ENCODE data around the gene MACROD2. TPM values are rescaled to one million over a fixed set of nuclear protein-coding genes. Genes with fewer than 3 reads are reported as not detected.

Gene MACROD2
- total RNA-seq, 3 donors from 2014 or later: 3.2 to 7.6 (median 6.4) TPM

GRCh38 chr20:15827628-15828027 lies 1832.3 kb downstream of the MACROD2 start:
- Histone ChIP-seq H3K9me3 (no peaks in the 10 kb centered on the region), H3K4me1 (ENCODE audit: low read depth) (no peaks in the 10 kb centered on the region), H3K36me3 (ENCODE audit: low read depth) (no peaks in the 10 kb centered on the region), H3K4me3 (no peak overlapping the region)
- DNase-seq (no peak), ATAC-seq (no peak)
- TF ChIP-seq, protein P1, sequence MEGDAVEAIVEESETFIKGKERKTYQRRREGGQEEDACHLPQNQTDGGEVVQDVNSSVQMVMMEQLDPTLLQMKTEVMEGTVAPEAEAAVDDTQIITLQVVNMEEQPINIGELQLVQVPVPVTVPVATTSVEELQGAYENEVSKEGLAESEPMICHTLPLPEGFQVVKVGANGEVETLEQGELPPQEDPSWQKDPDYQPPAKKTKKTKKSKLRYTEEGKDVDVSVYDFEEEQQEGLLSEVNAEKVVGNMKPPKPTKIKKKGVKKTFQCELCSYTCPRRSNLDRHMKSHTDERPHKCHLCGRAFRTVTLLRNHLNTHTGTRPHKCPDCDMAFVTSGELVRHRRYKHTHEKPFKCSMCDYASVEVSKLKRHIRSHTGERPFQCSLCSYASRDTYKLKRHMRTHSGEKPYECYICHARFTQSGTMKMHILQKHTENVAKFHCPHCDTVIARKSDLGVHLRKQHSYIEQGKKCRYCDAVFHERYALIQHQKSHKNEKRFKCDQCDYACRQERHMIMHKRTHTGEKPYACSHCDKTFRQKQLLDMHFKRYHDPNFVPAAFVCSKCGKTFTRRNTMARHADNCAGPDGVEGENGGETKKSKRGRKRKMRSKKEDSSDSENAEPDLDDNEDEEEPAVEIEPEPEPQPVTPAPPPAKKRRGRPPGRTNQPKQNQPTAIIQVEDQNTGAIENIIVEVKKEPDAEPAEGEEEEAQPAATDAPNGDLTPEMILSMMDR (IDR thresholded peaks at IDR 0.05): no peak
- intact Hi-C loops (cut with DNase I, micrococcal nuclease): no loop called here

DNA sequence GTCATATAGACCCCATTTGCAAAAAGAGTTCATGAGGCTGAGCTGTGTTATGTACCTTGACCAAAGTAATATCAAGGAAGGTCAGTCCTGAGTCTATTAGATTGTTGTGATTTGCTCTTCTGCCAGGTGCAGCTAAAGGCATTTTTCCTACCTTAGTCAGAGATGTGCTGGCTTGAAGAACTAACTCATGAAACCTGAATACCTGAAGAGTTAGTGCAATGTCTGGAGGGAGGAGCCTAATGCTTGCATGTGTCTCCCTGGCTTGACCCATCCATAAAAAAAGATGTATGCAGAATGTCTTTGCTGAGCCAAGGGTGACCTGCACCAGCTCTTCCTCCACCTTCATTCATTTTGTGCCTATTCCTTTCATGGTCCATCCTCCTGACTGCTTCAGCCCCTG lies 1835.9 kb downstream of the MACROD2 start:
- Histone ChIP-seq H3K4me1 (ENCODE audit: low read depth) (no peaks in the 10 kb centered on the region), H3K4me3 (no peak overlapping the region), H3K9me3 (no peaks in the 10 kb centered on the region), H3K36me3 (ENCODE audit: low read depth) (no peaks in the 10 kb centered on the region)
- intact Hi-C loops (cut with DNase I, micrococcal nuclease): no loop called here
- DNase-seq (no peak), ATAC-seq (no peak)
- TF ChIP-seq, protein P1 (IDR thresholded peaks at IDR 0.05): no peak

DNA sequence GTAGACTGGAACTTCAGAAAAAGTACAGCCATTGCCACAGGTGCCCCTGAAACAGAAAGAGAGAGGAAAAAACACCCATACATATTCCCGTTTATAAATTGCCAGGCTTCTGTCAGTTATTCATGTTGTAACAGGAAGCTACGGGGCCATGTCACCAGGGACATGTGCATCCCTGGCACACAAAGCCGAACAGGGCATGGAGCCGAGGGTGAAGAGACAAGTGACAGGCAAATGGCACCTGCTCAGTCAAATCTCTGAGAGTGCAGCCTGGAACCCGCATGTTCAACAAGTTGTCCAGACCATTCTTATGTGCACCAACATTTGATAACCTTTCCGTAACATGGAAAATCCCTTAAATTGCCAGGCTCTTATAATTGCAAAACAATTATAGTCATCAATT lies 1837.2 kb downstream of the MACROD2 start:
- intact Hi-C loops (cut with DNase I, micrococcal nuclease): no loop called here
- Histone ChIP-seq H3K4me1 (ENCODE audit: low read depth) (no peaks in the 10 kb centered on the region), H3K9me3 (no peaks in the 10 kb centered on the region), H3K4me3 (no peak overlapping the region), H3K36me3 (ENCODE audit: low read depth) (no peaks in the 10 kb centered on the region)
- ATAC-seq: no peak
- TF ChIP-seq, protein P1 (IDR thresholded peaks at IDR 0.05): no peak
- DNase-seq: no peak

- ATAC-seq (no peak), DNase-seq (no peak)
- no peaks in the 10 kb centered on the region for H3K4me1 ChIP-seq (ENCODE audit: low read depth)
- no peaks in the 10 kb centered on the region for H3K9me3 ChIP-seq
- TF ChIP-seq, protein P1 (IDR thresholded peaks at IDR 0.05): no peak
- no peak overlapping the region for H3K4me3 ChIP-seq
- H3K36me3 ChIP-seq (ENCODE audit: low read depth): no peaks in the 10 kb centered on the region
- intact Hi-C loops (cut with DNase I, micrococcal nuclease): no loop called here
Measured at GRCh38 chr20:15834857-15835256, 1839.5 kb downstream of the MACROD2 start.

DNA sequence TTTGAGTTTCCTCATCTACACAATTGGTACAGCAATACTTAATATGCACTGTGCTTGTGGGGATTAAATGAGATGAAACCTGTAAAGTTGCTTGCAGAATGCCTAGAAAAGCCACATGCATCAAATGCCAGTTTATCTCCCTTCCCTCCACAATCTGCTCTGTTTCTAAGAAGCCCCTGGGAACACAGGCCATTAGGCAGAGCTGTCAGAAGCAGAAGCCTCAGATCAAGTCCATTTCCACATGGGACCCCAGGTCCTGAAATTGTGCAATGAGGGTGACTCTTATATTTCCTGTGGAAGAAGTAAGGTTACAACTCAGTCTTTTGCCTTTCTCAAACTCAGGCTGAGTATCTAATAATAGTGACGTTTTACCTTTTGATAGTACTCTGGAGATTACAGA lies 1840.5 kb downstream of the MACROD2 start:
- DNase-seq (no peak), ATAC-seq (no peak)
- TF ChIP-seq, protein P1 (IDR thresholded peaks at IDR 0.05): no peak

GRCh38 chr20:15836634-15837033 lies 1841.3 kb downstream of the MACROD2 start:
- intact Hi-C loops (cut with DNase I, micrococcal nuclease): loop anchor here in 1 of 2 donors (2.0 kb wide), 1 partner anchor 74 kb away; no protein-coding TSS in a partner anchor
- no peaks in the 10 kb centered on the region for H3K36me3 ChIP-seq (ENCODE audit: low read depth)
- H3K9me3 ChIP-seq: no peaks in the 10 kb centered on the region
- no peak overlapping the region for H3K4me3 ChIP-seq
- H3K4me1 ChIP-seq (ENCODE audit: low read depth): no peaks in the 10 kb centered on the region
- DNase-seq: no peak
- TF ChIP-seq, protein P1 (IDR thresholded peaks at IDR 0.05): no peak
- no peak for ATAC-seq

More for the DNA sequence above, 1840.5 kb downstream of the MACROD2 start:
- Histone ChIP-seq H3K4me1 (ENCODE audit: low read depth) (no peaks in the 10 kb centered on the region), H3K9me3 (no peaks in the 10 kb centered on the region), H3K4me3 (no peak overlapping the region), H3K36me3 (ENCODE audit: low read depth) (no peaks in the 10 kb centered on the region)
- intact Hi-C loops (cut with DNase I, micrococcal nuclease): loop anchor here in 1 of 2 donors (2.0 kb wide), 1 partner anchor 75 kb away; no protein-coding TSS in a partner anchor
